ENCODE measurements around the gene THBS2. TPM values are rescaled to one million over a fixed set of nuclear protein-coding genes. Genes with fewer than 3 reads are reported as not detected.

The THBS2 gene
- total and polyA plus RNA-seq, 2 of the 4 experiments (the other 2 are of a cell fraction), result 97.3 to 113 TPM

- Histone ChIP-seq H4K8ac (ENCODE audit: low read depth in 2 of 2, low read length in 2 of 2) (0 out of 4 replicates have a peak overlapping the region, but pooled peaks of 1 of the 2 experiments have one; percentile 1), H2BK5ac (ENCODE audit: low read depth, low read length, poor library complexity, severe bottlenecking) (peak overlapping the region; percentile 2), H3K18ac (ENCODE audit: low read depth, low read length) (no peak overlapping the region), H2AK5ac (ENCODE audit: low read depth, low read length) (peak overlapping the region; percentile 43; the same call in 1 of the 2 replicates), H3K9ac (ENCODE audit: low read depth, low read length) (no peak overlapping the region), H2BK120ac (ENCODE audit: low read depth, low read length) (peak overlapping the region; percentile 54), H2AK9ac (replicated peaks; ENCODE audit: low read depth, low read length, poor library complexity) (peak overlapping the region; percentile 33), H3K56ac (ENCODE audit: extremely low read depth, insufficient read depth, low read length) (no peak overlapping the region), H3K4me2 (ENCODE audit: low read depth, low read length) (no peak overlapping the region), H3K36me3 (ENCODE audit: control insufficient read depth, insufficient read depth, low read length) (no peaks in the 10 kb centered on the region), H3K79me1 (ENCODE audit: low read depth in 1 of 2, low read length in 2 of 2) (peaks cover 18 to 45% of the 10 kb centered on the region in 2 experiments), H3K4me1 (ENCODE audit: control insufficient read depth, insufficient read depth, low read length) (peaks cover 20% of the 10 kb centered on the region), H4K91ac (ENCODE audit: insufficient read depth, low read depth, low read length) (peak overlapping the region; percentile 59), H3K14ac (replicated peaks; ENCODE audit: low read depth, low read length) (no peak overlapping the region), H3K4me3 (ENCODE audit: insufficient read depth, low read depth, low read length) (no peak overlapping the region), H3K9me1 (ENCODE audit: insufficient read depth, low read length) (peaks cover 3% of the 10 kb centered on the region), H3K9me3 (ENCODE audit: control insufficient read depth, insufficient read depth, low read length) (no peaks in the 10 kb centered on the region), H3K4ac (ENCODE audit: low read depth, low read length) (peak overlapping the region; percentile 95), H2AFZ (replicated peaks; ENCODE audit: low read length, poor library complexity) (no peak overlapping the region), H4K20me1 (ENCODE audit: insufficient read depth, low read length) (no peaks in the 10 kb centered on the region), H2BK20ac (ENCODE audit: low read depth, low read length) (peak overlapping the region; percentile 33), H3K27ac (ENCODE audit: insufficient read depth, low read length) (no peak overlapping the region), H2BK15ac (ENCODE audit: low read depth, low read length) (0 out of 3 replicates have a peak overlapping the region, but pooled peaks have one; percentile 93), H3K27me3 (ENCODE audit: control insufficient read depth, insufficient read depth, low read length) (no peaks in the 10 kb centered on the region), H3K23ac (ENCODE audit: low read depth, low read length) (no peak overlapping the region), H4K5ac (ENCODE audit: low read depth, low read length) (no peak overlapping the region; the same call in 1 of the 2 replicates)
- in situ Hi-C loops (cut with MboI; ENCODE audit: low sequenced_read_pairs) (no loop called here), intact Hi-C loops (cut with micrococcal nuclease) (no loop called here), dilution Hi-C loops (cut with HindIII; ENCODE audit: low sequenced_read_pairs, unreplicated experiment) (no loop called here)
- DNase-seq (no peak), ATAC-seq (ENCODE audit: low read depth) (no peak)
- no TSS peak for BruUV-seq (replicated peaks)
- CTCF ChIA-PET, result no interaction called here
- WGBS, 2 experiments (ENCODE audit: extremely low coverage in 2 of 2, insufficient read length in 1 of 2), result 99% methylated on average over 12 of the region's 16 CpGs; no CpG with 5 or more reads in 1 of the 2 experiments
- POLR2A ChIA-PET (ENCODE audit: unreplicated experiment), result no interaction called here
- TF ChIP-seq FOS (IDR thresholded peaks at IDR 0.05; ENCODE audit: low read depth, low read length) (no peak), RFX5 (IDR thresholded peaks at IDR 0.05; ENCODE audit: low read depth, low read length) (no peak), RCOR1 (IDR thresholded peaks at IDR 0.05; ENCODE audit: insufficient replicate concordance, low read length) (no peak), CHD1 (IDR thresholded peaks at IDR 0.05; ENCODE audit: low read depth, low read length) (no peak), MAZ (IDR thresholded peaks at IDR 0.05; ENCODE audit: borderline replicate concordance, low read depth, low read length) (no peak), MXI1 (IDR thresholded peaks at IDR 0.05; ENCODE audit: borderline replicate concordance, low read depth, low read length) (no peak), SMC3 (IDR thresholded peaks at IDR 0.05; ENCODE audit: low read depth, low read length) (no peak), BHLHE40 (IDR thresholded peaks at IDR 0.05; ENCODE audit: low read depth, low read length) (no peak), RAD21 (IDR thresholded peaks at IDR 0.05; ENCODE audit: low read length) (no peak), MAFK (IDR thresholded peaks at IDR 0.05; ENCODE audit: low read depth, low read length) (no peak), POLR2A (IDR thresholded peaks at IDR 0.05; ENCODE audit: low read depth, low read length) (no peak), USF2 (IDR thresholded peaks at IDR 0.05; ENCODE audit: low read depth, low read length) (no peak), NFE2L2 (IDR thresholded peaks at IDR 0.05; ENCODE audit: low read depth, low read length) (no peak), CEBPB (IDR thresholded peaks at IDR 0.05; ENCODE audit: low read depth, low read length) (no peak)
- TF ChIP-seq, protein P1, sequence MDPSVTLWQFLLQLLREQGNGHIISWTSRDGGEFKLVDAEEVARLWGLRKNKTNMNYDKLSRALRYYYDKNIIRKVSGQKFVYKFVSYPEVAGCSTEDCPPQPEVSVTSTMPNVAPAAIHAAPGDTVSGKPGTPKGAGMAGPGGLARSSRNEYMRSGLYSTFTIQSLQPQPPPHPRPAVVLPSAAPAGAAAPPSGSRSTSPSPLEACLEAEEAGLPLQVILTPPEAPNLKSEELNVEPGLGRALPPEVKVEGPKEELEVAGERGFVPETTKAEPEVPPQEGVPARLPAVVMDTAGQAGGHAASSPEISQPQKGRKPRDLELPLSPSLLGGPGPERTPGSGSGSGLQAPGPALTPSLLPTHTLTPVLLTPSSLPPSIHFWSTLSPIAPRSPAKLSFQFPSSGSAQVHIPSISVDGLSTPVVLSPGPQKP (IDR thresholded peaks at IDR 0.05; ENCODE audit: borderline replicate concordance, low read depth, low read length), result no peak
- TF ChIP-seq, protein P2, sequence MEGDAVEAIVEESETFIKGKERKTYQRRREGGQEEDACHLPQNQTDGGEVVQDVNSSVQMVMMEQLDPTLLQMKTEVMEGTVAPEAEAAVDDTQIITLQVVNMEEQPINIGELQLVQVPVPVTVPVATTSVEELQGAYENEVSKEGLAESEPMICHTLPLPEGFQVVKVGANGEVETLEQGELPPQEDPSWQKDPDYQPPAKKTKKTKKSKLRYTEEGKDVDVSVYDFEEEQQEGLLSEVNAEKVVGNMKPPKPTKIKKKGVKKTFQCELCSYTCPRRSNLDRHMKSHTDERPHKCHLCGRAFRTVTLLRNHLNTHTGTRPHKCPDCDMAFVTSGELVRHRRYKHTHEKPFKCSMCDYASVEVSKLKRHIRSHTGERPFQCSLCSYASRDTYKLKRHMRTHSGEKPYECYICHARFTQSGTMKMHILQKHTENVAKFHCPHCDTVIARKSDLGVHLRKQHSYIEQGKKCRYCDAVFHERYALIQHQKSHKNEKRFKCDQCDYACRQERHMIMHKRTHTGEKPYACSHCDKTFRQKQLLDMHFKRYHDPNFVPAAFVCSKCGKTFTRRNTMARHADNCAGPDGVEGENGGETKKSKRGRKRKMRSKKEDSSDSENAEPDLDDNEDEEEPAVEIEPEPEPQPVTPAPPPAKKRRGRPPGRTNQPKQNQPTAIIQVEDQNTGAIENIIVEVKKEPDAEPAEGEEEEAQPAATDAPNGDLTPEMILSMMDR (conservative IDR thresholded peaks at IDR 0.05; ENCODE audit: low read depth, low read length), result no peak
Observed at GRCh38 chr6:169171016-169171415, 82.6 kb downstream of the THBS2 start.
